Stimulated activated CD4-positive, alpha-beta T cell treated with anti-CD3 and anti-CD28 coated beads, Interleukin-15, amount 100 ng/mL, for 48 hours (primary cell): ENCODE results near the gene TMCO6.
"Not testable (repeated sequence)": the region's sequence is repeated elsewhere in the genome, so short reads cannot be mapped to it uniquely, and the experiment has no call there.

Source experiments
- DNase-seq, 2 donors: peaks; one replicate each; pipeline ENCODE4 v3.0.0-alpha.2; 2020; ENCODE audit warnings: low read depth in 2 of 2

Gene TMCO6

DNA sequence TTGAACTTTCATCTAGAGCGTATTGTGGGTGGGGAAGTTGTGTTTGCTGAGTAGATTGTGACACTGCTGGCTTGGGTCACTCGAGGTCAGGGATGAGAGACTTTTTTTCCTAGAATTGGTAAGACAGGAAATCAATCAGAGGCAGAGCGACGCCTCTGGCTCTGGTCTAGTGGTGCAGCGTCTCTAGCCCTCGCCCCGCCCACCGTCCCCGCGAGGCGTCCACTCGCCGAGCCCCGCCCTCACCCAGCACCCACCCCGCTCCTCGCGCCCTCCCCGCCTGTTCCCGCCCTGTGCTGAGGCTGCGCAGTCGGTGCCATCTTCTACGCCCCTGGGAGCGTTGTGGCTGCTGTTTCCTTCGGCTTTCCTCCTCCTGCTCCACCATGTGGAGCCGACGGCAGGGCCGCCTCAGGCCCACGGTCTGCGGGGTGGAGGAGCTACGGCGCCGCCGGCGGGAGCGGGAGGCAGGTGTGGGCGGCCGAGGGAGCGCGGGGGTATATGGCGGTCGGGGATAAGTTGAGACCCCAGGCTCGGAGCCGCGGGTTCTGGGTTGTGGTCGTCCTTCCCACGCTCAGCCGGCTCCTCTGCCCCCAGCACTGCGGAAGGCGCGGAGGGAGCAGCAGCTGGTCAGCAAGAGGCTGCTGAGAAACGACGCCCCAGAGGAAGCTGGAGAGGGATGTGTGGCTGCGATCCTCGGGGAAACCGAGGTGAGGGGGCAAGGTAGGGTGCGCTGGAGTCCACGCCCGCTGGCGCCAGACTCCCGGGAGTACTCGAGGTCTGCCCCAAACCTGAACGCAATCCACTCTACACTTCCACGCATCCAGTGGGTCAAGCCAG lies at the start of gene TMCO6:
TMCO6 (plus strand) TSS at position 304 of the 834 bp plus-strand sequence; CDS start at position 381, 77 bp downstream.
- peak; percentile 96 to 98 for DNase-seq

DNA sequence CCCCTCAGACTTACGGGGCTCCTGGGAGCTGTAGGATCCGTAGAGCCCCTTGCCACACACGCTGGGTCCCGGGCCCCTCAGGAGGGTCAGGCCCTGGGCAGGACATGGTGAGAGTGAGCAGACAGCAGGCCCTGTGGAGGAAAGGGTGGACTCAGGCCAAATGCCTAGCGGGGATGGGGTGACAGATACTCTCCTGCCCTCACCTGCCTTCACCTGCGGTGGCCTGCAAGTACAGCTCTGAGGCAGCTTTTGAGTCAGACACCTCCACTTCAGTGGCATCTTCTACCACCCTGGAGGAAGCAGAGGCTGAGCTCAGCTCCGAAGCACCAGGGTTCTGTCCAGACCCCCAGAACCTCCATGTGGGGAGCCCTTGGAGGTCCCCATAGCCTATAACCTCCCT lies 48.4 kb upstream of the TMCO6 start:
- DNase-seq: no peak

DNA sequence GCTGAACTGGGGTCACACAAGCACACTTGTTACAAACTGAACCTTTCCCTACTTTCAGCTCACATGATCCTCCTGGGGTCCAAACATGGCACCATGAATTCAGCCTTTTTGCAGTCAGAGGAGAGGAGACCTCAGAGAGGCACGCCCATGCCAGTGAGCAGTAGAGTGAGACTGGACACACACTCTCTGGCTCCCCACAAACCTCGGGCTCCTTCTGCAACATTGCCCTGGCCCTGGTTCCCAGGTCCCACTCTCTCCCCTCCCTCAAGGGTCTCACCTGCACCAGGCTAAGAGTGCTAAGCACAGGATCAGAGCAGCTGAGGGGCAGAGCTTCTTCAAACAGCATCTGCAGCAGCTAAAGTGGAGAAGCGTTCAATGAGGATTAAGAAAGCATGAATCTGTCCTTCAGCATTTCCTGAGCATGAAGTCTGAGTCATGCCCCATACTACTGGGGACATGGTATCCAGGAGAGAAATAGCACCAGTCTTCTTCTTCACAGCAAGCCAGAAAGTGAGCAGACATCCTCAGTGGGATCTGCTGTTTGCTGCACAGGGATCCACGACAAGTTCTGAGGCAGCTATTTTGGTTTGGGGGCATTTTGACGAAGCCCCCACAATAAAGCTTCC lies 47.4 kb upstream of the TMCO6 start:
- DNase-seq: no peak

DNA sequence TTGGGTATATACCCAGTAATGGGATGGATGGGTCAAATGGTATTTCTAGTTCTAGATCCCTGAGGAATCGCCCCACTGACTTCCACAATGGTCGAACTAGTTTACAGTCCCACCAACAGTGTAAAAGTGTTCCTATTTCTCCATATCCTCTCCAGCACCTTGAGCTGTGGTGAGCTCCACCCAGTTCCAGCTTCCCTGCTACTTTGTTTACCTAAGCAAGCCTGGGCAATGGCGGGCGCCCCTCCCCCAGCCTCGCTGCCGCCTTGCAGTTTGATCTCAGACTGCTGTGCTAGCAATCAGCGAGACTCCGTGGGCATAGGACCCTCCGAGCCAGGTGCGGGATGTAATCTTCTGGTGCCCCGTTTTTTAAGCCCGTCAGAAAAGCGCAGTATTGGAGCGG lies 46.2 kb upstream of the TMCO6 start:
- DNase-seq: not testable (repeated sequence)

DNA sequence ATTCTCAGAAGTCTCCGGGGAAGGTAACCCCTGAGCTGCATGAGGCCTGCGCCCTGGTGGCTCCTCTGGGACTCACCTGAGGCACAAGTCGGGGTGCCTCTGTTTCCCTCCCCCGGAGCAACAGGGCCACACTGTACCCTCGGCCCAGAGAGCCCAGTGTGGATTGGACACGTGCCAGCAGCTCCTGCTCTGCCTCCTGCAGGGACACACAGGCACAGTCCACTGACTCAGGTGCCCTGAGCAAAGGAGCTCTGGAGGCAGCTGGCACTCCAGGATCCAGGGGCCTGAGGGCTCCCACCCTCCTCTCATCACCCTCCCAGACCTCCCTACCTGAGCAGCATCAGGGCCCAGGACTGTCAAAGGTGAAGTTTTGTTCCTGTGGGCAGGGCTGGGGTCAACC lies 45.1 kb upstream of the TMCO6 start:
- no peak for DNase-seq

DNA sequence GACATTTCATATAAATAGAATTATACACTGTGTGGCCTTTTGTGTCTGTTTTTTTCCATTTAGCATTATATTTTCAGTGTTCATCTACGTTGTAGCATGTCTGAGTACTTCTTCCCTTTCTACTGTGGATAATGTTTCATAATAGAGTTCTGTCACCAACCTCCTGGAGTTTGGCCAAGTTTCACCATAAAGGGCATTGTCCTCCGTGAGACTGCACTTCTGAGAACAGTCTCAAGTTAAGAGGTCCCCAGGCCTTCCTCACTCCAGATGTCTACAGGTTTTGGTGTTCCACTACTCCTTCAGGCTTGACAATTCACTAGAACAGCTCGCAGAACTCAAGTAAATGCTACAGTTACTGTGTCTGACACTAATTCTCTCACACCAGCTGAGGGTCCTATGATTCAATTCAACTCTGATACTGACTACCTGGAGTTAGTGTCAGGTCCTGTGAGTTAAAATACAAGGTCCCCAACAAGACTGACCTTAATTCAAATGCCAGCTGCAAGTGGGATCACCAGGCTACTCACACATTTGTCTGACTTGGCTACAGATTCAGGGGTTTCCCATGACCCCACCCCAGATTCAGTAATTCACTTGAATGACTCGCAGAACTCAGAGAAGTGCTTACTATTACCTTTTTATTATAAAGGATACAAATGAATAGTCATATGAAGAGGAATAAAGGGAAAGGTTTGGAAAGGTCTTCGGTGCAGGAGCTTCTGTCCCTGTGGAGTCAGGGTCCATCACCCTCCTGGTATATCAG lies 43.5 kb upstream of the TMCO6 start:
- DNase-seq: no peak

DNA sequence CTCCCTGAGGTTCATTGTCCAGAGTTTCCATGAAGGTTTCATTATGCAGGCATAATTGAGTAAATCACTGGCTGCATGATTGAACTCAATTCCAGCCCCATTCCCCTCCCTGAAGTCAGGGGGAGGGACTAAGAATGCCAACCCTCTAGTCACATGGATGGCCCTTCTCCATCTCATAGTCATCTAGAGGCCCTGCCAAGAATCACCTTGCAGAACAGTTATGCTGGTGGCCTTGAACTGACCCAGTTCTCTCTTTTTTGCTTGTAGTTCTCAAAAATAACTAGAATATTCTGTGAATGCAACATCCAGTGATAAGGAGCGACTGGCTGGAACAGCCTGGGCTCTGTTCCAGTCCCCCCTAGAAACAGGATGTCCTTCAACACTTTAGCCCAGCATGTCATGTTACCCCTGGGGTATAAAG lies 42.9 kb upstream of the TMCO6 start:
- DNase-seq: no peak

DNA sequence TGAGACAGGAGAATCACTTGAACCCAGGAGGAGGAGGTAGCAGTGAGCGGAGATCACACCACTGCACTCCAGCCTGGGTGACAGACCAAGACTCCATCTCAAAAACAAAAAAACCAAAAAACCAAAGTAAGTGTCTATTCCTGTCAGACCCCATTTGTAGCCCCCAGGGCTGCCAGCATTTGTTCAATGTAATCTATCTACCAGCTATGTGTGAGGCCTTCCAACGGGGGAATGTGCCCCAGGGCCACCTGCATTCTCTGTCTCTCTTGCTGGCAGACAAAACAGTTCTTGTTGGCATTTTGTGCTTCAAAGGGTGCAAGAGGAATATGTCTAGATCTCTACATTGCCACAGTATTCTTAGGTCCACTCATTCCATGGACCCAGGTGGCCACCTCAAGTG lies 40.4 kb upstream of the TMCO6 start:
- DNase-seq: no peak

DNA sequence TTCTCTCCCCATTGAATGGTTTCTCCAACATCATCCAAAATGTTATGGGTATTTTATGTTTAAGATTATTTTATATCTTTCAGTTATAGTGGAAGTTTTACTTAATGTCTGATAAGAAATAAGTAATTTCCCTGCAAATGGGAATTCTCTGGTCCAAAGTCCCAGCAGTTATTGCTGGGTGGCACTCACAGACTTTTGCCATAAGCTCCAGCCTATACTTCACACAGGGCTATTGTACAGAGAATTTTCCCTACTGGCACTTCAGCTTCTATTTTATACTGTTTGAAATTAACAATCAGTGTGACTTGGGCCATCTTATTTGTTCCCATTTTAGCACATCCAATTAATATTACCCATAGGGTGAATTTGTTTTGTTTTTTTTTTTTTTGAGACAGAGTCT lies 39.2 kb upstream of the TMCO6 start:
- no peak for DNase-seq

DNA sequence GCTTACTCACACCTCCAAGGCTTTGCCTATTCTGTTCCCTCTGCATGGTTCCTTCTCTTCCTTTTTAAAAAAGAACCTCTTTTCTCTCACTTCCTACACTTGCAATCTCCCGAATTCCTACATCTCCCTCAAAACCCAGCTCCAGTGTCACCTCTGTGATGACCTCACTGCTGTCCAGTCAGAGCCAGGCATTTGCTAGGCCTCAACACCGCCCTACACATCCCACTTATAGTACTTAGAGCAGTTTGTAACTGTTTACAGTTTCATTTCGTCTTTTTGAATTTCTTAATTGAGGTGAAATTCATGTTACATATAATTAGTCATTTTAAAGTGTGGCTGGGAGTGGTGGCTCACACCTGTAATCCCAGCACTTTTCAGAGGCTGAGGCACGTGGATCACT lies 37.1 kb upstream of the TMCO6 start:
- no peak for DNase-seq

DNA sequence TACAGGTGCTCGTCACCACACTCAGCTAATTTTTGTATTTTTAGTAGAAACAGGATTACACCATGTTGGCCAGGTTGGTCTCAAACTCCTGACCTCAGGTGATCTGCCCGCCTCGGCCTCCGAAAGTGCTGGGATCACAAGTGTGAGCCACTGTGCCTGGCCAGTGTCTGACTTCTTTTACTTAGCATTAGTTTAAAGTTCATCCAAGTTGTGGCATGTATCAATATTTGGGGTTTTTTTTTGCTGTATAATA lies 35.9 kb upstream of the TMCO6 start:
- DNase-seq: not testable (repeated sequence)

DNA sequence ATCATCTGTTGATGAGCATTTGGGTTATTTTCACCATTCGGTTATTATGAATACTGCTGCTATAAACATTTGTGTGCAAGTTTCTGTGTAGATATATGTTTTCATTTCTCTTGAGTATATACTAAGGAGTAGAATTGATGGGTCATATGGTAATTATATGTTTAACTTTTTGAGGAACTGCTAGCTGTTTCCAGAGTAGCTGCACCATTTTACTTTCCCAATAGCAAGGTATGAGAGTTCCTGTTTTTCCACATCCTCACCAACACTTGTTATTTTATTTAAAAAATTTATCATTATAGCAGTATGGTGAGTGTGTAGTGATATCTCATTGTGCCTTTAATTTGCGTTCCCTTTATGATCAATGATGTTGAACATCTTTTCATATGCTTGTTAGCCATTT lies 35.5 kb upstream of the TMCO6 start:
- DNase-seq: no peak

DNA sequence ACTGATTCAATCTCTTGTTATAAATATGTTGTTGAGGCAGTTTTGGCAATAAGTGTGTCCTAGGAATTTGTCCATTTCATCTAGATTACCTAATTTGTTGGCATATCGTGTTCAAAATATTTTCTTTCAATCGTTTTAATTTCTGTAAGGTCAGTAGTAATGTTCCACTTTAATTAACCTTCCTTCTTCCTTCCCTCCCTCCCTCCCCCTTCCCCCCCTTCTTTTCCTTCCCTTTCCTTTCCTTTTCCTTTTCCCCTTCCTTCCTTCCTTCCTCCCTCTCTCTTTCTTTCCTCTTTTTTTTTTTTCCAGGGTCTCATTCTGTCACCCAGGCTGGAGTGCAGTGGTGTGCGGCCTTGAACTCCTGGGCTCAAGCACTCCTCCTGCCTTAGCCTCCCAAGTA lies 33.4 kb upstream of the TMCO6 start:
- DNase-seq: no peak

DNA sequence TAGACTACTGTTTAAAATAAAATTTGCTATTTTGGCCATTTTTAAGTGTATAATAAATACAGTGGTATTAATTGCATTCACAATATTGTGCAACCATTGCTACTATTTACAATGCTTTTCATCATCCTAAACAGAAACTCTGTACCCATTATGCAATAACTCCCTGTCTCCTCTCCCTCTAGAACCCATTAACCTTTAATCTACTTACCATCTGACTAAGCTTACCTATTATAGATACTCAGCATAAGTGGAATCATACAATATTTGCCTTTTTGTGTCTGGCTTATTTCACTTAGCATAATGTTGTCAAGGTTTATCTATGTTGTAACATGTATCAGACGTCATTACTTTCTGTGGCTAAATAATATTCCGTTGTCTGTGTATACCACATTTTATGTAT lies 32.2 kb upstream of the TMCO6 start:
- no peak for DNase-seq

DNA sequence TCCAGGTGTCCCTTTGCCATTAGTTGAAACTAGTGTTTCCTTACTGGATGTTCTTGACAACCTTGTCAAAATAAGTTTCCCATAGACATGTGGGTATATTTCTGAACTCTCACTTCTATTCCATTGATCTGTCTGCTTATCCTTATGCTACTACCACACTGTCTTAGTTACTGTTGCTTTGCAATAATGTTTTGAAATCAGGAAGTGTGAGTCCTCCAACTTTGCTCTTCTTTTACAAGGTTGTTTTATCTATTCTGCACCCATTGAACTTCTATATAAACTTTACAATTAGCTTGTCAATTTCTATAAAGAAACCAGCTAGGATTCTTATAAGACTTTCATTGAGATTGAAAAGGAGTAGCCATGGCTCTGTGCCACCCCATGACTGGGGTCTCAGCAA lies 30.5 kb upstream of the TMCO6 start:
- no peak for DNase-seq

DNA sequence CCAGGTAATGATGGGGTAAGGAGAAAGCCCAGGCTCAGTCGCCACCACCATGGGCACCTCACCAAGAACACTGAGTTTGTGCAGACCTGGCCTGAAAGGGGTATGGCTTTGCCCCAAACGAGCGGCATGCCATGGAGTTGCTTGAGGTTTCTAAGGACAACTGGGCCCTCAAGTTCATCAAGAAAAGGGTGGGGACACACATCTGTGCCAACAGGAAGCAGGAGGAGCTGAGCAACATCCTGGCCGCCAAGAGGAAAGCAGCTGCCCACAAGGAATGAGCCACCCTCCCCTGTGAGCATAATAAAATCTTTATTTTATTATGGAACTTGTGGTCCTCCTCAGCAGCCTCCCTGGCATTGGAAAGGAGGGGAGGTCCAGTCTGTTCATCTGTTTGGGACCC lies 30.1 kb upstream of the TMCO6 start:
- no peak for DNase-seq

DNA sequence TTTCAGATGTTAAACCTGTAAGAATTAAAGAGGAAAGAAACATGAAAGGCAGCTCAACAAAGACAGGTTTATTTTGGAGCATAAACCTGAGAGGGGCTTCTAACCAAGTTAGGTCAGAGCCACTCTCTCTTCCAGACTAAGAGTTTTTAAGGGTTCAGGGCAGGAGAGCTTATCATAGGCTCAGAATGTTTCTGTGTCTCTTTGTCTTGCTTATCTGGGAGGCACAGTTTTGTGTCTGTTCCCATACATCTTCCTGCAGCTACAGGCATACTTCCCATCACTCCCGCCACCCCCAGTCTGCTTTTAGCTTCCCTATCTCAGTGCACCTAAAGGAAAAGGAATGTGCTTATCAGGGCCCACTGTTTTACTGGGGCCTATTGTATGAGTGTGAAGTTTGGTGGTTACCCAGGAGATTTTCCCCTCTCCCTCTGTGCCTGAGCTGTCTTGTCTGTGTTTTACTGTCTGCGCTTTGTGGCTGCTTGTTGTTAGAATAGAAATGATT lies 28.2 kb upstream of the TMCO6 start:
- no peak for DNase-seq

DNA sequence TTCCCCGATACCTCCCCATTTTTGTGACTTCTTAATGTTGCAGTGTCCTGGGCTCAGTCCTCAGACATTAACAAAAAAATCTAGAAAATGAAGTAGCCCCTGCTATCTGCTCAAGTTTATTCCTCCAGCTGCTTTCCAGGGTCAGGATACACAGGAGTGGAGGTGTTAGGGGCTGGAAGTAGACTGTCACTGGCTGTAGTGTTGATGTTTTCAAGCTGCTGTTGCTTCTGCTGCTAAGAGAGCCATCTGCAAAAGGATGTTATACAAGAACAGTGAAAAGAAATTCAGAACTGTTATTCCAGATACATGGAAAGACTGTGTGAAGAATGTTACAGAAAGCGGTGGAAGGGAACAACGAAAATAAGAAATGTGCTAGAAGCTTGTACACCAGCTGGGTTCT lies 16.9 kb upstream of the TMCO6 start:
- DNase-seq: no peak

DNA sequence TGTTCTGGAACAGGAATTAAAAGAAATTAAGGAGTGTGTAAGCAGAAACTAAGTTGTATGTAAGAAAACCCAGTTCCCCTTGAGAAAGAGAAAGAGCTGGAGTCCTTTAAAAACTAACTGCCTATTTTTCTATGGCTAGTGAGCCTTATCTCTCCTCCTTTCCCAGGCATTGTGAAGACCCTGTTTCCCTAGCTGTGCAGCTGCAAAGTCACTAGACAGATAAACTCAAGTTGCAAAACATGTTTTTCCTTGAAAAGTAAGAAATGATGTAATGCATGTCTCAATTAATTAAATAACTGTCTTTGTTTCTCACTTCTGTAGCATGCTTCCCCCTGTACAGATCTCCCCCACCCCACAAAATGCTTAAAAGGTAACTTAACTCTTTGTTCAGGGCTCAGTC lies 16.2 kb upstream of the TMCO6 start:
- DNase-seq: not testable (repeated sequence)

DNA sequence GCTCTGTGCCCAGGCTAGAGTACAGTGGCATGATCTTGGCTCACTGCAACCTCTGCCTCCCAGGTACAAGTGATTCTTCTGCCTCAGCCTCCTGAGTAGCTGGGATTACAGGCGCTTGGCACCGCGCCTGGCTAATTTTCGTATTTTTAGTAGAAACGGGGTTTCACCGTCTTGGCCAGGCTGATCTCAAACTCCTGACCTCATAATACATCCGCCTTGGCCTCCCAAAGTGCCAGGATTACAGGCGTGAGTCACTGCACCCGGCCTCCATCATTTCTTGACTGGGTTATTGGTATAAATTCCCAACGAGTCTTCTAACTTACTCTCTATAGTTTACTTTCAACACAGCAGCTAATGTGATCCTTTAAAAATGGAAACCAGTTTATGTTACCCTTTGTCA lies 14.4 kb upstream of the TMCO6 start:
- not testable (repeated sequence) for DNase-seq

DNA sequence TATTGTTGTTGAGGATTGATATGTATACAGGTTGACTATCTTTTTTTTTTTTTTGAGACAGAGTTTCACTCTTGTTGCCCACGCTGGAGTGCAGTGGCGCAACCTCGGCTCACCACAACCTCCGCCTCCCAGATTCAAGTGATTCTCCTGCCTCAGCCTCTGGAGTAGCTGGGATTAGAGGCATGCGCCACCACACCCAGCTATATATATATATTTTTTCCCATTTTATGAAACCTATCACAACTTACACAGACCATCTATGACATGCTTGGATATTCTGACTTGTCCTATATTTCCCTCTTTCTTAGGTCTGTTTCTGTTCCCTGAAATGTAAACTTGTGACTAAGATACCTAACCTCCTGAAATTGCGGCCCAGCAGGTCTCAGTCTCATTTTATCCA lies 11.3 kb upstream of the TMCO6 start:
- no peak for DNase-seq

DNA sequence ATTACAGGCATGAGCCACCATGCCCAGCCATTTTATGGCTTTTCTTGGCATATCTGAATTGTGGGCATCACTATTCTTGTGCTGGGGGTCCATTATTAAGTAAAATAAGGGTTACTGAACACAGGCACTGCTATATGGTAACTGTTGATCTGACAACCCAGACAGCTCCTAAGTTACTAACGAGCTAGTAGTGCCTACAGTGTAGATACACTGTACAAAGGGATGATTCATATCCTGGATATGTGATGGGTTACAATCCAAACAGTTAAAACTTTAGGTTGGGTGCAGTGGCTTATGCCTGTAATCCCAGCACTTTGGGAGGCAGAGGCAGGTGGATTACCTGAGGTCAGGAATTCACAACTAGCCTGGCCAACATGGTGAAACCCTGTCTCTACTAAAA lies 10.5 kb upstream of the TMCO6 start:
- DNase-seq: no peak
